Stomach (tissue), 9 donors: Measurements from ENCODE around the gene TLK2. TPM values are rescaled to one million over a fixed set of nuclear protein-coding genes. Genes with fewer than 3 reads are reported as not detected.

Experiments used
- DNase-seq, 2 donors: peaks; one replicate each; pipeline versions ENCODE4 v3.0.0 to v3.0.0-alpha.2; 2013 to 2019
- H3K27ac ChIP-seq, 5 donors: fragments of 200-600 bp in 4 of 5; sonication (generic) in 4 of 5; one replicate each; pipeline ENCODE4 v1.5.1; 2013 to 2019; ENCODE audit warnings: mild to moderate bottlenecking in 1 of 5, moderate library complexity in 1 of 5
- H3K27me3 ChIP-seq, 3 donors: fragments of 200-600 bp; sonication (generic); one replicate each; pipeline ENCODE4 v1.5.1; 2017 to 2019; ENCODE audit warnings: mixed run types in 1 of 3
- H3K36me3 ChIP-seq, 4 donors: fragments of 200-600 bp; sonication (generic); 1 replicate in 3 of 4; 2 replicates in 1 of 4; pipeline ENCODE4 v1.5.1; 2016 to 2019
- H3K4me1 ChIP-seq, 4 donors: fragments of 200-600 bp; sonication (generic); one replicate each; pipeline ENCODE4 v1.5.1; 2016 to 2019
- H3K4me3 ChIP-seq, 4 donors: fragments of 200-600 bp; sonication (generic) in 3 of 4; one replicate each; pipeline ENCODE4 v1.5.1; 2016 to 2019; ENCODE audit warnings: mild to moderate bottlenecking in 1 of 4
- H3K9me3 ChIP-seq, 4 donors: fragments of 200-600 bp; sonication (generic); one replicate each; pipeline ENCODE4 v1.5.1; 2016 to 2019
- CTCF ChIP-seq, 7 experiments: fragments of 450-650 bp in 4 of 7; fragments of 200-600 bp in 3 of 7; sonication (generic) in 3 of 7; IDR thresholded peaks; one replicate each; pipeline ENCODE4 v1.5.1; 2016 to 2019; ENCODE audit warnings: antibody characterized with exemption in 7 of 7, control low read depth in 2 of 7, mild to moderate bottlenecking in 1 of 7
- EP300 ChIP-seq: sonication (generic); formaldehyde crosslinking; IDR thresholded peaks from one replicate; pipeline ENCODE4 v1.6.1; 2017; ENCODE audit warnings: antibody characterized with exemption
- POLR2A ChIP-seq, 4 donors: fragments of 450-650 bp; IDR thresholded peaks; one replicate each; pipeline ENCODE4 v1.6.1; 2016; ENCODE audit warnings: antibody characterized with exemption in 4 of 4, control low read depth in 2 of 4, mild to moderate bottlenecking in 1 of 4, moderate library complexity in 1 of 4
- POLR2AphosphoS5 ChIP-seq, 3 donors: sonication (generic); formaldehyde crosslinking; IDR thresholded peaks; one replicate each; pipeline ENCODE4 v1.6.1; 2016; ENCODE audit warnings: antibody characterized with exemption in 3 of 3
- WGBS, 5 donors: extraction: QIAGEN DNeasy Blood & Tissue Kit in 3 of 5; methylation state at CpG; one replicate each; pipeline versions ENCODE4 v1.1.5 to v1.1.7; 2013 to 2018; 5-methylcytosine and 5-hydroxymethylcytosine counted together
- intact Hi-C: fragments of 100-400 bp; cut with DNase I; formaldehyde crosslinking; loops from one replicate; pipeline ENCODE4 v1.15.1; 2023; ENCODE audit warnings: low total_unique reads
- polyA plus RNA-seq, 3 donors: library from polyadenylated mRNA; stranded (reverse); fragments of 200-250 nt; gene quantifications; one replicate each; pipeline ENCODE4 v1.2.3, GENCODE V29; 2013
- total RNA-seq, 5 donors: library from RNA; depleted of rRNA; stranded (reverse); fragments of >200 nt; gene quantifications; one replicate each; pipeline versions ENCODE4 v1.1.0 to v1.2.3, GENCODE V29; 2014 to 2016
- donor health status: healthy with polysubstance abuse.
- donor health status: Bipolar disorder and iron deficiency.
- donor health status: healthy.

The TLK2 gene
- total and polyA plus RNA-seq, 8 donors, result 8.6 to 75.3 (median 17.3) TPM

DNA sequence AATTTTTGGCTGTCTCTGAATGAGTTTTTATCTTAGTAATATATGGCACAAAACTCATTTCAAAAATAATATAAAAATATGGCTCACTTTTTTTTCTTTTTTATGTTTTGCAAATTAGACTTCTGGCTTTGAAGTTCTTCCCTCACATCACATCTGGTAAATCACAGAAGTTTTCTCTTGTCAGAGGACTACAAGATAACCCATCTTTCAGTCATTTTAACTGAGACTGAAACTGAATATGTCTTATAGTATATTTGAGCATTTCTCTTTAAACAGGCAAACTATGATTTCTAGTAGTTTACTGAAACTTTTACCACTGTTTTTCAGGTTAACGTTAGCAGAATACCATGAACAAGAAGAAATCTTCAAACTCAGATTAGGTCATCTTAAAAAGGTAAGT lies 97.8 kb downstream of the TLK2 start:
- intact Hi-C loops, result no loop called here
- WGBS, 5 donors, result 88 to 97% (median 93%) methylated on average over 1 of the region's 1 CpG
- H3K4me3 ChIP-seq, result no peak overlapping the region
- no peak overlapping the region for H3K27ac ChIP-seq
- TF ChIP-seq EP300 (no peak), POLR2A (IDR thresholded peaks at IDR 0.05) (no peak), POLR2AphosphoS5 (IDR thresholded peaks at IDR 0.05) (no peak), CTCF (IDR thresholded peaks at IDR 0.05) (no peak)
- no peak for DNase-seq
- peaks cover 32 to 83% (median 74%) of the 10 kb centered on the region in 4 donors for H3K36me3 ChIP-seq
- H3K4me1 ChIP-seq, result peaks cover 0 to 5% (median 0%) of the 10 kb centered on the region in 4 donors
- H3K9me3 ChIP-seq, result no peaks in the 10 kb centered on the region
- no peaks in the 10 kb centered on the region for H3K27me3 ChIP-seq

GRCh38 chr17:62578757-62579487 lies 100.3 kb downstream of the TLK2 start:
- WGBS, 5 donors, result 88 to 93% (median 92%) methylated on average over 2 of the region's 2 CpGs
- Histone ChIP-seq H3K4me1 (peaks cover 0 to 4% (median 0%) of the 10 kb centered on the region in 4 donors), H3K9me3 (no peaks in the 10 kb centered on the region), H3K4me3 (no peak overlapping the region), H3K27me3 (no peaks in the 10 kb centered on the region), H3K36me3 (peaks cover 32 to 94% (median 82%) of the 10 kb centered on the region in 4 donors), H3K27ac (no peak overlapping the region)
- TF ChIP-seq POLR2A (IDR thresholded peaks at IDR 0.05), result no peak
- no peak for TF ChIP-seq POLR2AphosphoS5 (IDR thresholded peaks at IDR 0.05)
- no peak for TF ChIP-seq CTCF (IDR thresholded peaks at IDR 0.05)
- TF ChIP-seq EP300, result no peak
- no peak for DNase-seq
- intact Hi-C loops, result no loop called here

GRCh38 chr17:62580947-62581346 lies 102.3 kb downstream of the TLK2 start:
- 89 to 97% (median 92%) methylated on average over 2 of the region's 2 CpGs for WGBS, 5 donors
- intact Hi-C loops, result no loop called here
- peaks cover 0 to 8% (median 0%) of the 10 kb centered on the region in 4 donors for H3K4me1 ChIP-seq
- no peak overlapping the region for H3K4me3 ChIP-seq
- TF ChIP-seq CTCF (IDR thresholded peaks at IDR 0.05), result no peak
- no peak for TF ChIP-seq EP300
- TF ChIP-seq POLR2A (IDR thresholded peaks at IDR 0.05), result no peak
- TF ChIP-seq POLR2AphosphoS5 (IDR thresholded peaks at IDR 0.05), result no peak
- no peak for DNase-seq
- no peaks in the 10 kb centered on the region for H3K9me3 ChIP-seq
- no peak overlapping the region for H3K27ac ChIP-seq
- H3K27me3 ChIP-seq, result no peaks in the 10 kb centered on the region
- peaks cover 16 to 90% (median 70%) of the 10 kb centered on the region in 4 donors for H3K36me3 ChIP-seq

DNA sequence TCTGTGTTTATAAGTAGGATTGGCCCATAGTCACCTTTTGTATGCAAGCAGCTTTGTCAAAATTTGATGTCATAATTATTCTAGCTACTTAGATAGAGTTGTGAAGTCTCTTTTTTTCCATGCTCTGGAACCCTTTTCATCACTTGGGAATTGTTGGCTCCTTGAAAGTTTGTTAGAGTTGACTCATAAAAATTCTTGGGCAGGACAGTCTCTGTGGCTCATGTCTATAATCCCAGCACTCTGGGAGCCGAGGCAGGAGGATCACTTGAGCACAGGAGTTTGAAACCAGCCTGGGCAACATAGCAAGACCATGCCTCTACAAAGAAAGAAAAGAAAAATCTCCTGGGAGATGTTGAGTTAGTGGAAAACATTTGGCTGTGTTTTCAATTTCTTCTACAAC lies 103.1 kb downstream of the TLK2 start:
- no peaks in the 10 kb centered on the region for H3K27me3 ChIP-seq
- DNase-seq, result no peak
- H3K9me3 ChIP-seq, result no peaks in the 10 kb centered on the region
- H3K27ac ChIP-seq, result no peak overlapping the region
- 56 to 91% (median 77%) methylated on average over 1 of the region's 1 CpG for WGBS, 5 donors
- H3K4me3 ChIP-seq, result no peak overlapping the region
- intact Hi-C loops, result no loop called here
- TF ChIP-seq EP300 (no peak), POLR2AphosphoS5 (IDR thresholded peaks at IDR 0.05) (no peak), CTCF (IDR thresholded peaks at IDR 0.05) (no peak)
- peaks cover 0 to 12% (median 0%) of the 10 kb centered on the region in 4 donors for H3K4me1 ChIP-seq
- H3K36me3 ChIP-seq, result peaks cover 11 to 90% (median 69%) of the 10 kb centered on the region in 4 donors
